Measurements from ENCODE around the gene NCKAP5. TPM values are rescaled to one million over a fixed set of nuclear protein-coding genes. Genes with fewer than 3 reads are reported as not detected.

NCKAP5 gene
- total and polyA plus RNA-seq, 2 of the 8 experiments (the other 6 are each of a cell fraction or from before 2014, with no cell fraction given), result 0.27 to 0.86 TPM

Small RNAs within 50 kb of the gene (small RNA-seq; reads per million reads assigned to genes)
- gene AC016909.1 (ENCODE audit: insufficient read depth) (not detected), gene RN7SKP154 (ENCODE audit: insufficient read depth) (not detected), gene RNU6-579P (ENCODE audit: insufficient read depth) (not detected)
